Activated naive CD8-positive, alpha-beta T cell treated with anti-CD3 and anti-CD28 coated beads, Interleukin-2, amount 50 U/mL, for 16 hours (primary cell): ENCODE measurements around the gene RNASEH1.
A peak's percentile ranks its signal among the peaks of the same experiment; 100 is the strongest.
"Not testable (repeated sequence)": the region's sequence is repeated elsewhere in the genome, so short reads cannot be mapped to it uniquely, and the experiment has no call there.

Experiments used
- DNase-seq: peaks from one replicate; pipeline ENCODE4 v3.0.0-alpha.2; 2020; ENCODE audit warnings: low read depth, low spot score

Gene RNASEH1

DNA sequence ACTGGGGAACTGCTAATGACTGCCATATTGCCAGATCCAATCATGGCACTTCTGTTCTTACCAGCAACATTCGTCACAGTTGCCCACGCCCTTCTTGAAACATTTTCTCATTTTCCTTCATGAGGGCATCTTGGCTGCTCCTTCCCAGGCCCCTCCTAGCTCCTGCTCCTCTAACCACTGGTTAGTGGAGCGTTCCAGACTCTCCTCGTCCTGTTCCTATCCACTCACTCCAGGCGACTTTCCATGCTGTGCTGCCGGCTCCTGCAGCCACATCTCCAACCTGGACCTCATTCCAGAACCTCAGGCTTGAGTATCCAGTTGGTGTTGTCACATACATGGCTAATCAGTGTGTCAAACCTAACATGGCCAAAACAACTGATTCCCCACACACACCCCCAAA is 37.5 kb downstream of the RNASEH1 start:
- no peak for DNase-seq

DNA sequence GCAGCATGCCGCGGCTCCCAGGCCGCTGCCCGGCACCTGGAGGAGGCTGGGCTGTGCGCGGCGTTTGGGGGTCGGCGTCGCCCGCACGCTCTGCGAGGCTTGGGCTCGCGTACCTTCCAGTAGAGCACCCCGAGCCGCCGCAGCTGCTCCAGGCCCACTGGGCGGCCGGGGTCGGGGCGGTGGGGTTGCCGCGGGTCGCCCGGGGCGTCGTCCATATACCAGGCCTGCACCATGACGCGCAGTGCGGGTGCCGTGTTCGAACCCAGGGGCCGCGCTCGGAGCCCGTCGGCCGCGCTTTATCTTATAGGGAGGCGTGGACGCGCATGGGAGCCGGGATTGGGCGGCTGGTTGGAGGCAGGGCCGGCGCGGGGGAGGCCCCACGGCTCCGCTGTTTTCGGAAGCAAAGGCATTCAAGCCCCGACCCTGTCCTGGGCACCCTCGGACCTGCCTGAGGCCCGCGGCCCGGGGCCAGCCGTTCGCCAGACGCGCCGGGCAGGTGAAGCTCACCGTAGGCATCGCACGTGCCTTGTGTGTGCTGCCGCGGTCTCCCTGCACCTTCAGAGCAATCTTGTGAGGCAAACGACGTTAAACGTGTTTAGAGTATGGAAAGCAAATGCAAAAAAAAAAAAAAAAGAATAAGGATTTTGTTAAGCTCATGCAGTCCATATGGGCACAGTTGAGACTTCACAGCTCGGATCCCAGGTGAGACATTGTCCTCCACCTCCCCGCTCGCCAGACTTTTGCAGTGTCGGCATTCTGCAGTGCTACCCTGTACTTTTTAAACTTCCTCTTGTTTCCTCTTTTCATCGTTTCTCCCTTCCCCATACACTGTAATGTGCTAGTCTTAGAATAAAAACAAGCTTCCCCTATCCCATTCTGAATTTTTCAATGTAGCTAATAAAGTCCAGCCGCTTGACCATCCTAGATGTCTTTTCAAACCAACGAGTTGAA is 38.6 kb downstream of the RNASEH1 start, which contains the start of gene ADI1:
Gene ADI1, minus strand, starts transcription at position 277 of the 951 bp plus-strand sequence. Its CDS starts 44 bp downstream, at position 233.
- DNase-seq, result peak; percentile 47

DNA sequence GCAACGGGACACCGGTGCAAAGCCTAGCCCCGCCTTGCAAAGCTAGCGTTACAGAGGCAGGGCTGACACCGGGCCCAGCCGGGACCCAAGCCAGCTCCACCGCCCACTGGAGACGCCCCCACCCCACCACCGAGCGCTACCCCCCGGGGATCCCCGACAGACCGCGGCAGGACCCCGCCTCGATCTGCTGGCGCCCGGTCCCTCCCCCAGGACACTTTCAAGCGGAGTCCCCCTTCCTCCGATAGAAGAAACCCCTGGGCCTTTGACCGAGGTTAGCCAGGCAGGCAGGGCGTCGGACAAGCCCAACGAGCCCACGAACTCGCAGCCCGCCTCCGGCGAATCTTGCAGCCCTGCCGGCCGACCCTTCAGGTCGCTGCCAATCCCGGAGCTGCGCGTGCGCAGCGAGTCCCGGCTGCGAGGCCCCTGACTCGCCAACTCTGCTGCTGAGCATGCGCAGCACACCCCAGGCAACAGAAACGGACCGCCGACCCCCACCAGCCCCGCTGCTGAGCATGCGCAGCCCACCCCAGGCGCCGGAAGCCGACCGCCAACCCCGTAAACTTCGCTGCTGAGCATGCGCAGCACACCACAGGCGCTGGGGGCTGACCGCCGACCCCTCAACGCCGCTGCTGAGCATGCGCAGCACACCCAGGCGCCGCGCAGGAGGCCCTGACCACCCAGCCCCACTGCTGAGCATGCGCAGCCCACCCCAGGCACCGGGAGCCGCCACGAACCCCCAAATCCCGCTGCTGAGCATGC is 39.5 kb downstream of the RNASEH1 start:
- peak; percentile 93 for DNase-seq

DNA sequence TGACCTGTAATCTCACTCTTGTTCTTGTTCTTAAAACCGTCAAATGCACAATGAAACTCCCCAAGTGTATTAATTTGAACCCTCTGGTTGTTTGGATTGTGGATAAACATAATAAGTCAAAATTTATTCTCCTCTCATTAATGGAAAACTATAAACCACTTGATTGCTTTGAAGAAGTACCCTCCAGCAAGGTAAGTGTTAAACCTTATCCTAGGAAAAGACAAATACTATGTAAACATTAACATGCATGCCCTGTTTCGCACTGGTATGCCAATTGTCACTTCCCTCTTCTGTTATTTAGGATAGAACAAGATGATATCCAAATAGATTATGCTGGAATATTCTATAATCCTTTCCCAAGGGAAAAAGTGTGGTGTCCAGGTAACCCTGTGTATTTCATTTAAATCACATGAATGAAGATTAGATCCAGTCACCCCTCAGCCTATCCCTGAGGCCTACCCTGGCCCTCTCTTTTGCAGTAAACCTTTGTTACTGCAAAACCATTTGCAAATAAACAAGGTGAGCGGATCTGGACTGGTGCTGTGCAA is 40.1 kb downstream of the RNASEH1 start:
- DNase-seq, result no peak

DNA sequence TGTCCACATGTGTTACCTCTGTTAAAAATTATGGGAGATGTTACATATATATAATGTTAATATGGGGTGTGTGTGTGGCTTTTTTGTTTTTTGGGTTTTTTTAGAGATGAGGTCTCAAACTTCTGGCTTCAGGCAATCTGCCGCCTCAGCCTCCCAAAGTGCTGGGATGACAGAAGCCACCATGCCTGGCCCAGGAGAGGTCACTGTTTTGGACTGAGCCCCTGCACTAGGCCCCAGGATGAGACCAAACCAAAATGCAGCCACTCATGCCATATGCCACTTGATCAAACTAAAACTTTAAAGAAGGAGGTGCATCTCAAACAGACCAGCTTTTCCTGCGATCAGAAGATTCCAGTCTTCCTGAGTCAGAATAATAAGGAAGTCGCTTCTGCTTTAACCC is 41.3 kb downstream of the RNASEH1 start:
- no peak for DNase-seq

DNA sequence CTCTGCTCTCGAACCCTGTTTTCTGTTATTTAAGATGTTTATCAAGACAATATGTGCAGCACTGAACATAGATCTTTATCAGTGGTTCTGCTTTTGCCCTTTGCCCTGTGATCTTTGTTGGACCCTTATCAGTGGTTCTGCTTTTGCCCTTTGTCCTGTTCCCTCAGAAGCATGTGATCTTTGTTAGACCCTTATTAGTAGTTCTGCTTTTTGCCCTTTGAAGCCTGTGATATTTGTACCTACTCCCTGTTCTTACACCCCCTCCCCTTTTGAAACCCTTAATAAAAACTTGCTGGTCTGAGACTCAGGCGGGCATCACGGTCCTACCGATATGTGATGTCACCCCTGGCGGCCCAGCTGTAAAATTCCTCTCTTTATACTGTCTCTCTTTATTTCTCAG is 42.7 kb downstream of the RNASEH1 start:
- not testable (repeated sequence) for DNase-seq

DNA sequence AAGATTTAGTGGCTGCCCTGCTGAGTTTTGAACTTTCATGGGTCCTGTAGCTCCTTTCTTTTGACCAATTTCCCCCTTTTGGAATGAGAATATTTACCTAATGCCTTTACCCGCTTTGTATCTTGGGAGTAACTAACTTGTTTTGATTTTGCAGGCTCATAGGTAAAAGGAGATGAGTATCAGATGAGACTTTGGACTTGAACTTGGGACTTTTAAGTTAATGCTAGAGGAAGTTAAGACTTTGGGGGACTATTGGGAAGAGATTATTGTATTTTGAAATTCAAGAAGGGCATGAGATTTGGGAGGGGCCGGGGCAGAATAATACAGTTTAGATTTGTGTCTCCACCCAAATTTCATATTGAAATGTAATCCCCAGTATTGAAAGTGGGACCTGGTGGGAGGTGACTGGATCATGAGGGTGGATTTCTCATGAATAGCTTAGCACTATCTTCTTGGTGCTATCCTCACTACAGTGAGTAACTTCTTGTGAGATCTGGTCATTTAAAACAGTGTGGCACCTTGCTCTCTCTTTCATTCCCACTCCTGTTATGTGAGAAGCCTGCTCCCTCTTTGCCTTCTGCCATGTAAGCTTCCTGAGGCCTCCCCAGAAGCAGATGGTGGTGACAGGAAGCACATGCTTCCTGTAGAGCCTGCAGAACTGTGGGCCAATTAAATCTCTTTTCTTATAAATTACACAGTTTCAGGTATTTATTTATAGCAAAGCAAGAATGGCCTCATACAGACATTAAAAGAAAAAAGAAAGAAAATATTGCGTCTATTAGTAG is 44.9 kb downstream of the RNASEH1 start:
- DNase-seq, result no peak

DNA sequence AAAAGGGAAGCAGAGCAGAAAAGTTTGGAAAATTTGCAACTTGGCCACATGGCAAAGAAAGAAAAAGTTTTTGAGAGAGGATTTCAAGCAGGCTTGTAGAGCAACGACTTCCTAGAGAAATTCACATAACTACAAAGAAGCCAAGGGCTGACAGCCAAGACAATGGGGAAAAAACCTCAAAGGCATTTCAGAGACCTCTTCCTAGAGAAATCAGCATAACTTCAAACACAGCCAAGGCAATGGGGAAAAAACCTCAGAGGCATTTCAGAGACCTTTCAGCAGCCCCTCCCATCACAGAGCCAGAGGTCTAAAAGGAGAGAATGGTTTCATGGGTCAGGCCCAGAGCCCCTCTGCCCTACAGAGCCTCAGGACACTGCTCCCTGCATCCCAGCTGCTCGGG is 46.0 kb downstream of the RNASEH1 start:
- no peak for DNase-seq

DNA sequence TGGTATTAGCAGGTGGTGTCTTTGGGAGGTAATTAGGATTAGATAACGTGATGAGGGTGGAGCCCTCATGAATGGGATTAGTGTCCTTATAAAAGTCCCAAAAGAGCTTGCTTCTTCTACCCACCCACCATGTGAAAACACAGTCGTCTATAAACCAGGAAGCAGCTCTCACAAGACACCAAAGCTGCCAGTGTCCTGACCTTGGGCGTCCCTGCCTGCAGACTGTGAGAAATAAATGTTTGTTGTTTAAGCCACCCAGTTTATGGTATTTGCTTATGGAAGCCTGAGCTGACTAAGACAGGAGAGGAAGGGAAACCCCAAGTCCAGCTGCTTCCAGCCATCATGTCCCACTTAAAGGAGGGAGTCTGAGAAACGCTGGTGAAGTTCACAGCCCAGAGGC is 52.4 kb downstream of the RNASEH1 start:
- no peak for DNase-seq

DNA sequence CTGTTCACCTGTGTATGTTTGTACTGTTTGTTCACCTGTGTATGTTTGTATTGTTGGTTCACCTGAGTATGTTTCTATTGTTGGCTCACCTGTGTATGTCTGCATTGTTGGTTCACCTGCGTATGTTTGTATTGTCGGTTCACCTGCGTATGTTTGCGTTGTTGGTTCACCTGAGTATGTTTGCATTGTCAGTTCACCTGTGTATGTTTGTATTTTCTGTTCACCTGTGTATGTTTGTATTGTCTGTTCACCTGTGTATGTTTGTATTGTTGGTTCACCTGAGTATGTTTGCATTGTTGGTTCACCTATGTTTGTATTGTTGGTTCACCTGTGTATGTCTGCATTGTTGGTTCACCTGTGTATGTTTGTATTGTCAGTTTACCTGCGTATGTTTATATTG is 53.4 kb downstream of the RNASEH1 start:
- no peak for DNase-seq

DNA sequence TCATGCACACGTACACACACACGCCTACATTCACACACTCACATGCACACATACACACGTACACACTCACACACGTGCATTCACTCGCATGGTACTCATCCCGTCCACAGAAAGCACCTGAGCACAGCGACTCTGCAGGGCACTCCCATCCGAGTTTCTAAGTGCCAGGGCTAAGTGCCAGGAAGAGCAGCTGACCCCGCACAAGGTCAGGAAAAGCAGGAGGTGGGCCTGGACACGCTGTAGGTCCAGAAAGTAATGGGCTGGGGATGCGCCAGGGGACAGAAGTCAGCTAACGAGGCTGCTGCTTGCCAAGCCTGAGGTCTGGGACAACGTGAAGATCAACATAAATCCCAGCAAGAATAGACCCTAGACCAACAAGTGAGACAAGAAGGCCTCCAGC is 54.6 kb downstream of the RNASEH1 start:
- DNase-seq, result no peak

DNA sequence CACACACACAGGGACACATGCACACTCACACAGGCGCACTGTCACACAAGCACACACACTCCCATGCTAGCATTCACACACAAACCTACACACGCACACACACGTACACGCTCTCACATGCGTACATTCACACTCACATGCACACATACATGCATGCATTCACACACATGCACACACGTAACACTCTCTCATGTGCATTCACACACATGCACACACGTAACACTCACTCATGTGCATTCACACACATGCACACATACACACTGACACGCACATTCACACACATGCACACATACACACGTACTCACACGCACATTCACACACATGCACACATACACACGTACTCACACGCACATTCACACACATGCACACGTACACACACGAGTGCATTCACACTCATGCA is 55.1 kb downstream of the RNASEH1 start:
- DNase-seq, result no peak

DNA sequence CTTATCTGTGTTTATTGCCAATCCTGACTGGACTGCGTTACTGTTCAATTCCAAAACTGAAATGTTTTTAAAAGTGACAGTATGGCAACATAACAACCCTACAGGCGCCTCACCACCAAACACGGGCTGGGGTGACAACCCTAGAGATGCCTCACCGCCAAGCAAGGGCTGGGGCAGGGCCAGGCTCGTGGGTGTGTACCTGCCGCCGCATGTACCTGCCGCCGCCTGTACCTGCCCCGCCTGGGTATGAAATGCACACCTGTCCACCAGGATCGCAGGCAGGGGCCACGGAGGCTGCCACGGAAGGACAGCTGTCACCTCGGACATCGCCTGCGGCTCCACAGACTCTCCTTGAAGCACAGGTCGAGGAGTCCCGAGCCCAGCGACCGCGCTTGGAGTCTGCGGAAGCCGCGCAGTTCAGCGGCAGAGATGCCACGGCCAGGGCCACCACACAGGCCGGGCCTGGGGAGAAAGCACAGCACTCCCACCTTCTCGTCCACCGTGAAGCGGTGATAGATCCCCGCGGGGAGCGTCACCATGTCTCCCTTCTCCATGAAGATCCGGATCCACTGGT is 57.7 kb downstream of the RNASEH1 start:
- DNase-seq, result no peak

DNA sequence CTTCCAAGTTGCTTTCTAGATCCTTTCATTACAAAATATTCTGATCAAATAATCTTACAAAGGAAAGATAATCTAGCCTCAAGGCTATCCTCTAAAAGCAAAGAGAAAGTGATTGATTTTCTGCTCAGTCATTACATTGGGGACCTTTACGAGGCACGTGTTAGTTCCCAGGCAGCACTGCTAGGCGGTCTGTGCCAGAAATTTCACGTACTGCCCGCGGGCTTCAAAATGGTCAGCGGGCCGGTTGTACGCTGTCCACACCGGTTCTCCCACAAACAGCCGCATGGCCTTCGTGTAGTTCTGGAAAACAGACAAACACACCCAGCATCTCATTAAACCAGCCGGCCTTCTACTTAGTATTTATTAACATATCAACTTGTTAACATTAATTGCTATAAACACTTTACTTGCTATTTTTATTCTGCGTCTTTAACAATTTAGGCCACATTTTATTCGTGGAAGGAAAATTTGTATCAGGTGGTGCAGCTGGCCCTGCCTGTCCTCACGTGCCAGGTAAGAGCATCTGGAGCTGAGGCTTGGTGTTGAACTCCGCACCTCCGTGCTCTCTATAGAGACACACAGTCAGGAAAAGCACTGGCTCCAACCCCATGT is 59.2 kb downstream of the RNASEH1 start:
- DNase-seq, result no peak

DNA sequence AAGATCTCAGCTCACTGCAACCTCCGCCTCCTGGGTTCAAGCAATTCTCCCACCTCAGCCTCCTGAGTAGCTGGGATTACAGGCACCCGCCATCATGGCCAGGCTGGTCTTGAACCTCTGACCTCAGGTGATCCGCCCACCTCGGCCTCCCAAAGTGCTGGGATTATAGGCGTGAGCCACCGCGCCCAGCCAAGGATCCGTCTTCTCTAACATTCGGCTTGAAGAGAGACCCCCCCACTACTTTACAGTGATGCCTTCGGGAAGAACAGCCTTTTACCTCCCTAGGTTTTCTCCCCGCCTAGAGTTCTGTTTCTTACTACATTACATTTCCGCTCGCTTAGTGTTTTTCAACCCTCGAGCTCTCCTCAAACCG is 61.4 kb downstream of the RNASEH1 start:
- not testable (repeated sequence) for DNase-seq
